ENCODE measurements around the gene LCN9. TPM values are rescaled to one million over a fixed set of nuclear protein-coding genes. Genes with fewer than 3 reads are reported as not detected.
"Not testable (repeated sequence)": the region's sequence is repeated elsewhere in the genome, so short reads cannot be mapped to it uniquely, and the experiment has no call there.

The LCN9 gene
- total and polyA plus RNA-seq, 2 experiments from 2014 or later = not detected

- H3K9me3 Mint-ChIP-seq = peaks cover 14% of the 10 kb centered on the region
- Histone ChIP-seq H3K27ac (ENCODE audit: low read depth) (no peak overlapping the region), H3F3A (replicated peaks; ENCODE audit: low read depth) (no peaks in the 10 kb centered on the region), H3K4me2 (no peak overlapping the region), H3K27me3 (ENCODE audit: insufficient read depth) (no peaks in the 10 kb centered on the region), H4K20me1 (replicated peaks; ENCODE audit: insufficient read depth) (no peaks in the 10 kb centered on the region), H3K9me2 (ENCODE audit: insufficient read depth) (no peaks in the 10 kb centered on the region; the same call in 1 of the 2 replicates), H3K36me3 (ENCODE audit: insufficient read depth) (no peaks in the 10 kb centered on the region), H3K4me1 (ENCODE audit: insufficient read depth) (no peaks in the 10 kb centered on the region), H2AFZ (peak overlapping the region; percentile 43; the same call in 1 of the 2 replicates), H3K4me3 (no peak overlapping the region), H3K79me2 (replicated peaks; ENCODE audit: insufficient read depth) (no peaks in the 10 kb centered on the region)
- TF ChIP-seq, protein P1, sequence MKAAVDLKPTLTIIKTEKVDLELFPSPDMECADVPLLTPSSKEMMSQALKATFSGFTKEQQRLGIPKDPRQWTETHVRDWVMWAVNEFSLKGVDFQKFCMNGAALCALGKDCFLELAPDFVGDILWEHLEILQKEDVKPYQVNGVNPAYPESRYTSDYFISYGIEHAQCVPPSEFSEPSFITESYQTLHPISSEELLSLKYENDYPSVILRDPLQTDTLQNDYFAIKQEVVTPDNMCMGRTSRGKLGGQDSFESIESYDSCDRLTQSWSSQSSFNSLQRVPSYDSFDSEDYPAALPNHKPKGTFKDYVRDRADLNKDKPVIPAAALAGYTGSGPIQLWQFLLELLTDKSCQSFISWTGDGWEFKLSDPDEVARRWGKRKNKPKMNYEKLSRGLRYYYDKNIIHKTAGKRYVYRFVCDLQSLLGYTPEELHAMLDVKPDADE (IDR thresholded peaks at IDR 0.05) = no peak
- no peak for TF ChIP-seq NANOG (IDR thresholded peaks at IDR 0.05; ENCODE audit: borderline replicate concordance)
- DNase-seq (ENCODE audit: low spot score) = no peak
- no peak for ATAC-seq
- H3K36me3 Mint-ChIP-seq (ENCODE audit: low read depth) = peaks cover 8% of the 10 kb centered on the region
- H3K27me3 Mint-ChIP-seq (ENCODE audit: insufficient read depth, low read depth, poor library complexity) = peaks cover 3% of the 10 kb centered on the region
- no peak overlapping the region for H3K27ac Mint-ChIP-seq
- H3K4me1 Mint-ChIP-seq = no peaks in the 10 kb centered on the region; the same call in 2 of the 3 replicates
- no peak overlapping the region for H3K4me3 Mint-ChIP-seq
Measured at GRCh38 chr9:135670721-135671590, 7.8 kb downstream of the LCN9 start.

GRCh38 chr9:135671591-135672041 lies 8.5 kb downstream of the LCN9 start:
- Histone ChIP-seq H3K36me3 (ENCODE audit: insufficient read depth) (no peaks in the 10 kb centered on the region), H3K79me2 (replicated peaks; ENCODE audit: insufficient read depth) (no peaks in the 10 kb centered on the region), H3K4me3 (no peak overlapping the region), H3K9me2 (ENCODE audit: insufficient read depth) (no peaks in the 10 kb centered on the region; the same call in 1 of the 2 replicates), H3F3A (replicated peaks; ENCODE audit: low read depth) (no peaks in the 10 kb centered on the region), H3K27ac (ENCODE audit: low read depth) (no peak overlapping the region), H3K4me1 (ENCODE audit: insufficient read depth) (no peaks in the 10 kb centered on the region), H3K4me2 (no peak overlapping the region), H4K20me1 (replicated peaks; ENCODE audit: insufficient read depth) (no peaks in the 10 kb centered on the region), H2AFZ (peak overlapping the region; percentile 69; the same call in 1 of the 2 replicates), H3K27me3 (ENCODE audit: insufficient read depth) (no peaks in the 10 kb centered on the region)
- no peak overlapping the region for H3K27ac Mint-ChIP-seq
- DNase-seq (ENCODE audit: low spot score) (peak; percentile 81), ATAC-seq (peak; percentile 97)
- H3K4me3 Mint-ChIP-seq = no peak overlapping the region
- no peaks in the 10 kb centered on the region; the same call in 2 of the 3 replicates for H3K4me1 Mint-ChIP-seq
- H3K27me3 Mint-ChIP-seq (ENCODE audit: insufficient read depth, low read depth, poor library complexity) = peaks cover 2% of the 10 kb centered on the region
- H3K9me3 Mint-ChIP-seq = peaks cover 11% of the 10 kb centered on the region
- TF ChIP-seq EZH2phosphoT487 (IDR thresholded peaks at IDR 0.05; ENCODE audit: unreplicated experiment) (no peak), CTCF (conservative IDR thresholded peaks at IDR 0.05; ENCODE audit: low read depth in 2 of 2) (peak; percentile 40 to 71; a peak in 3 of 4 replicates)
- peaks cover 8% of the 10 kb centered on the region for H3K36me3 Mint-ChIP-seq (ENCODE audit: low read depth)

DNA sequence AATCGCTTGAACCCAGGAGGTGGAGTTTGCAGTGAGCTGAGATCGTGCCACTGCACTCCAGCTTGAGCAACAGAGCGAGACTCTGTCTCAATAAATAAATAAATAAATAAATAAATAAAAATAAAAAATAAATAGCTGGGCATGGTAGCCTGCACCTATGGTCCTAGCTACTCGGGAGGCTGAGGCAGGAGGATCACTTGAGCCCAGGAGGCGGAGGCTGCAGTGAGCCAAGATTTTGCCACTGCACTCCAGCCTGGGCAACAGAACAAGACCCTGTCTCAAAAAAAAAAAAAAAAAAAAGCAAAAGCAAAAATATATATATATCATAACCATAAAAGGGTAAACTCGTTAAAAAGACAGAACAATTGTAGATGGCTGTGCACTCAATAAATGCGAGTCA lies 9.7 kb downstream of the LCN9 start:
- not testable (repeated sequence) for H3K27ac ChIP-seq (ENCODE audit: low read depth)

More for the DNA sequence above, 9.7 kb downstream of the LCN9 start:
- not testable (repeated sequence) for H3K79me2 ChIP-seq (replicated peaks; ENCODE audit: insufficient read depth); H3K27me3 ChIP-seq (ENCODE audit: insufficient read depth); H3K4me1 ChIP-seq (ENCODE audit: insufficient read depth); H3F3A ChIP-seq (replicated peaks; ENCODE audit: low read depth); H3K27me3 Mint-ChIP-seq (ENCODE audit: insufficient read depth, low read depth, poor library complexity); DNase-seq (ENCODE audit: low spot score); H3K9me2 ChIP-seq (ENCODE audit: insufficient read depth); H3K4me2 ChIP-seq; H2AFZ ChIP-seq; H3K4me1 Mint-ChIP-seq; H3K36me3 Mint-ChIP-seq (ENCODE audit: low read depth); H3K4me3 Mint-ChIP-seq; ATAC-seq; H4K20me1 ChIP-seq (replicated peaks; ENCODE audit: insufficient read depth); H3K4me3 ChIP-seq; H3K27ac Mint-ChIP-seq; H3K36me3 ChIP-seq (ENCODE audit: insufficient read depth)
- peaks cover 11% of the 10 kb centered on the region for H3K9me3 Mint-ChIP-seq
